Central memory CD8-positive, alpha-beta T cell (primary cell): ENCODE measurements around the gene KREMEN1.

Experiments
- ATAC-seq: fragments of 150-1000 bp; cut with Tn5 transposase; replicated peaks from 2 replicates; pipeline ENCODE4 v1.10.0; 2022; ENCODE audit warnings: mild to moderate bottlenecking, moderate FRiP score, moderate number of reproducible peaks; ENCODE audit not compliant: poor library complexity, severe bottlenecking; ENCODE audit errors: extremely low read depth
- DNase-seq, 2 donors: peaks; one replicate each; pipeline ENCODE4 v3.0.0; 2021; ENCODE audit warnings: low spot score in 2 of 2
- H3K27ac Mint-ChIP-seq: one replicate; pipeline ENCODE4 v1.8.0; 2022; ENCODE audit warnings: low read depth, mild to moderate bottlenecking, moderate library complexity, mixed read lengths
- H3K27me3 Mint-ChIP-seq: one replicate; pipeline ENCODE4 v1.8.0; 2022; ENCODE audit warnings: mixed read lengths
- H3K36me3 Mint-ChIP-seq: one replicate; pipeline ENCODE4 v1.8.0; 2022; ENCODE audit warnings: mild to moderate bottlenecking, moderate library complexity, mixed read lengths; ENCODE audit not compliant: insufficient read depth
- H3K4me1 Mint-ChIP-seq: one replicate; pipeline ENCODE4 v1.8.0; 2022; ENCODE audit warnings: mixed read lengths
- H3K4me3 Mint-ChIP-seq: one replicate; pipeline ENCODE4 v1.8.0; 2022; ENCODE audit warnings: mild to moderate bottlenecking, moderate library complexity, mixed read lengths
- H3K9me3 Mint-ChIP-seq: one replicate; pipeline ENCODE4 v1.8.0; 2022; ENCODE audit warnings: mixed read lengths

The KREMEN1 gene, protein sequence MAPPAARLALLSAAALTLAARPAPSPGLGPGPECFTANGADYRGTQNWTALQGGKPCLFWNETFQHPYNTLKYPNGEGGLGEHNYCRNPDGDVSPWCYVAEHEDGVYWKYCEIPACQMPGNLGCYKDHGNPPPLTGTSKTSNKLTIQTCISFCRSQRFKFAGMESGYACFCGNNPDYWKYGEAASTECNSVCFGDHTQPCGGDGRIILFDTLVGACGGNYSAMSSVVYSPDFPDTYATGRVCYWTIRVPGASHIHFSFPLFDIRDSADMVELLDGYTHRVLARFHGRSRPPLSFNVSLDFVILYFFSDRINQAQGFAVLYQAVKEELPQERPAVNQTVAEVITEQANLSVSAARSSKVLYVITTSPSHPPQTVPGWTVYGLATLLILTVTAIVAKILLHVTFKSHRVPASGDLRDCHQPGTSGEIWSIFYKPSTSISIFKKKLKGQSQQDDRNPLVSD

DNA sequence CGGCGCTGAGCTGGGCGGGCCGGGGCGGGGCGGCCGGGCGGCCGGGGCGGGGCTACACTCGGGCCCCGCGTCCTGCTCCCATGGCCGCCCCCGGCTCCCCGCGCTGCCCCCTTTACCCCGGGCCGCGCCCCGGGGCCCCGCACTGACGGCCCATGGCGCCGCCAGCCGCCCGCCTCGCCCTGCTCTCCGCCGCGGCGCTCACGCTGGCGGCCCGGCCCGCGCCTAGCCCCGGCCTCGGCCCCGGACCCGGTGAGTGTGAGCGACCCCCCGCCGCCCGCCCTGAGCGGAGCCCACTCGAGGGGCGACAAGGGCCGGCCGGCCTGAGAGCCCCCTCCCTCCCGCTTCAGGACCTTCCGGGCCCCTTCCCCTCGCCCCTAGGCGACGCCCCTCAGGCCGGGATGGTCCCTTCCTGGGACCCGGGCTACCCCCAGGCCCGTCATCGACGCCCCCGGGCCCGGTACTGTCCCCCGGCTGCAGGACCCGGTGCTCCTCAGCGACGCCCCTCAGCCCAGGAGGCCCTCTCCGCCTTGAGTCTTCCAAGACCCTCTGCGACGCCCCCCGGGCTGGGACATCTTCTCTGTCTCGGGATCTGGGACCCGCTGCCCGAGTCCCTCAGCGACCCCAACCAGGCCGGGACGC lies at the start of gene KREMEN1:
TSS of gene KREMEN1 (plus strand) at position 57 of the 639 bp plus-strand sequence. CDS start at position 153, 96 bp downstream.
- Mint-ChIP-seq H3K4me1 (peaks cover 19% of the 10 kb centered on the region), H3K4me3 (peak within 1 kb of the TSS; percentile 67), H3K9me3 (no peaks in the 10 kb centered on the region), H3K27me3 (peaks cover 79% of the 10 kb centered on the region), H3K27ac (no peak within 1 kb of the TSS), H3K36me3 (peaks cover 1% of the 10 kb centered on the region)
- ATAC-seq (peak; percentile 8), DNase-seq (no peak)

DNA sequence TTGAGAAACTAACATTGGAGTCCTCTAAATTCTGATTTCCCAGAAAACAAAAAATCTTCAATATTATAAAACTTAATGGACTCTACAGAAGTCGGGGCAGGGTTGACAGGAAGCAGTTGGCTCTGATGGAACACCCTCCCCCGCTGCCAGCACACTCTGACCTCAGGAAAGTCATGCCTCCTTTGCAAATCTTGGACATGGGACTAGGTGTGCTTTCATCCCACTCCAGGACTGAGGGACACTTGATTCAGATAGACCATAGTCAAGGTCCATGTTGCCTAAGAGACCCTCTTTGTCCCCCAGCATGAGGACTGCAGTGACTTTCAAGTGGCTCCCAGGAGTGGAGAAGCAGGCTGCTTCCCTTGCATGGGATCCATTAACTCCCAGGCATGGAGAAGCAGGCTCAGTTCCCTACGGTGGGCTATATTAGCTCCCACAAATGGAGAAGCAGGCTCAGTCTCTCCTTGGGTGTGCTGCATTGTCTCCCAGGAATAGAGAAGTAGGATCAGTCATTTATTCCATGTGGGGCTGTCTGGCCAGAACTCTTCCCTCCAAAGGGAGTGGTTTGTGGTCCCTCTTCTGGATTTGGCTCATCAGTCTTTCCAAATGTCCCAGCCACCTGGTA lies 49.6 kb upstream of the KREMEN1 start:
- ATAC-seq = no peak
- no peak for DNase-seq
- H3K4me3 Mint-ChIP-seq = no peak overlapping the region
- H3K27me3 Mint-ChIP-seq = peaks cover 10% of the 10 kb centered on the region
- H3K9me3 Mint-ChIP-seq = peaks cover 5% of the 10 kb centered on the region
- H3K4me1 Mint-ChIP-seq = no peaks in the 10 kb centered on the region
- no peaks in the 10 kb centered on the region for H3K36me3 Mint-ChIP-seq
- H3K27ac Mint-ChIP-seq = no peak overlapping the region

DNA sequence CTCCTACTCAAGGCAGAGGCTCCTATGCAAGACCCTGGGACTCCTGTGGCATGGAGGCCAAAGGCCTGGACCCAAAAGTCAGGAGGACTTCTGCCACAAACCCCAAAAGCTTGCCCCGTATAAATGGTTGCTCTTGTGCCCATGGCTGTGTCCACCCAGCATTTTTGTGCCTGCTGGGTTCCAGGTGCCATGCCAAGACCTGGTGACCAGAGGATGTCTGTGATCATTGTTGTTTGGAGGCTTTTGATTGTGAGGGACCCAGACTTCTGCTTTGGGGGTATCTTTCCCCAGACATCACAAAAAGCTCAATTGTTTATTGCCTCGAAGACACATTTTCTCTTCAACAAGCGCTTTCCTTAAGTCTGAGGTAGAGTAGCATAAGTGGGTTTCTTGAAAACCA lies 46.3 kb upstream of the KREMEN1 start:
- no peak for DNase-seq
- no peak overlapping the region for H3K27ac Mint-ChIP-seq
- H3K4me1 Mint-ChIP-seq = no peaks in the 10 kb centered on the region
- ATAC-seq = no peak
- no peak overlapping the region for H3K4me3 Mint-ChIP-seq
- H3K9me3 Mint-ChIP-seq = no peaks in the 10 kb centered on the region
- H3K36me3 Mint-ChIP-seq = no peaks in the 10 kb centered on the region
- peaks cover 43% of the 10 kb centered on the region for H3K27me3 Mint-ChIP-seq

DNA sequence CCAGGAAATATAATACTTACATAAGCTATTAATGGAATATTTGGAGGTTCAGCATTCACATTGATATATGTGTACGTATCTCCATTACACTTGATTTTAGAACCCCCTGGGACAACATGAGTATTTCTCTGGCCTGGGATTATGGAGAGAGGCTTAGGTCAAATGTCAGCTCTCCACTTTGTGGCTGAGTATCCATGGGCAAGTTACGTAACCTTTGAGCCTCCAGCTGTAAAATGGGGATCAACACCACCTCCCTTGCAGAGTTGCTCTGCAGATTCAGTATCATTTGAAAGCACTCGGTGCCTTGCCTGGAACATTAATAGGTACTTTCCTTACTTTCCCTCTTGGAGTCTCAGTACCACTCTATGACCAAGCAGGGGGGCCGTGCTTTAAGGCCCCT lies 44.4 kb upstream of the KREMEN1 start:
- H3K27me3 Mint-ChIP-seq = peaks cover 59% of the 10 kb centered on the region
- ATAC-seq = no peak
- H3K9me3 Mint-ChIP-seq = no peaks in the 10 kb centered on the region
- H3K4me1 Mint-ChIP-seq = no peaks in the 10 kb centered on the region
- H3K27ac Mint-ChIP-seq = no peak overlapping the region
- no peak for DNase-seq
- H3K4me3 Mint-ChIP-seq = no peak overlapping the region
- no peaks in the 10 kb centered on the region for H3K36me3 Mint-ChIP-seq

DNA sequence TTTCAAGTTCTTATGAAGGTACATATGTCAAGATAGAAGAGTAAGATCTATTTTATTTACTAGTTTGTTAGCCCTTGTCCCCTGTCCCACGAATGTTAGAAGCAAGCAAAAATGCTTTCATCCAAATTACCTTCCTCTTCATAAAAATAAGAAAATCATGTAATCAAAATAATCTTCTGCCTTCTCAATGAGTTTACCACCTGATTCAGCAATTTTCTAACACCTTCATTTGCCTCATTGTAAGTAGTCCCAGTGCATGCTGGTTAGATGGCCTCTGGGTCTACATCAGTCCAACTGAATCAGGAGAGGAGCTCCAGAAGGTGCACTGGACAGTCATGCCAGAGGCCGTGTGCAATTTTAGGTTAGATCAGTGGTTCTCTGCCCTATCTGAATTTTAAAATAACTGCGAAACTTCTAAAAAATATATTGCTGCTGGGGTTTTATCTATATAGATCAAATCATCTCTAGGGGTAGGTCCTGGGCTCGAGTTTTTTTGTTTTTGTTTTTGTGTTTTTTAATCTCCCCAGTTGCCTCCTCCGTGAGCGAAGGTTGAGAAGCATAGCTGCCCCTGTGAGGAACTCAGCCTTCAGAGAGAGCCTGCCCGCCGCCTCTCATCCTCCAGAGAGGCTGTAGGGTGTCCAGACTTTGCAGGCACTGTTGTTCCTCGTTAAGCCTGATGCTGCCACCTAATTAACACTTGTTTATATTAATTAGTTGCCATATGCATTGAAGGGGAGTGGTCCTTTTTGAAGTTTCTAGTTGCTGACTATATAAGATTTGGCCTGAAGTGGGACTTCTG lies 43.4 kb upstream of the KREMEN1 start:
- Mint-ChIP-seq H3K27me3 (peaks cover 59% of the 10 kb centered on the region), H3K9me3 (no peaks in the 10 kb centered on the region), H3K27ac (no peak overlapping the region), H3K4me3 (no peak overlapping the region), H3K4me1 (no peaks in the 10 kb centered on the region), H3K36me3 (no peaks in the 10 kb centered on the region)
- ATAC-seq (no peak), DNase-seq (no peak)

DNA sequence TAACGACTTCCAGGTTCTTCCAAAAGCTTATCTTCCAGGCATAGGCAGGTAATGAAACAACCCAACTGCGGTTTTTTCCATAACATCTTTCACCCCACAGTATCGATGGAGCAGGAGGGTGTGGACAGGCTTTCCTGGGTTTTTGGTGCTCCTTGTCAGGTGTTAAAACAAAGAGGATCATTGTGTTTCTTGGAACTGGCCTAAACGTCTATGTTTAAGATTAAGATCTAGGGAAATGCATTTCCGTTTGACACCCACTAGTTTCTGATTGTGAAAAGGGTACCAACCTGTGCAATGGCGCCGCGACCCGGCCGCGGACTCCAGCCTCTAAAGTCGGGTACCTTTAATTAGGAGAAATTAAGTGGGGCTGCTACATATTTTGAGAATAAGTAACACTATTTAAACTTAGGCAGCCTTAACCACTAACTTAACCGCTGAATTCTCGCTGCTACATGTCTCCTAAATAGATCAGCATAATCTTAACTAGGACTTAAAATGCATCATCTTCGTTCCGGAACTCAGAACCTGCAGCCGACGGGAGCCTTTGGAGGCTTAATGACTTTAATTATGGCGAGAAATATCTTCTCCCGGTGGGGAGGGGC lies 42.7 kb upstream of the KREMEN1 start:
- Mint-ChIP-seq H3K9me3 (no peaks in the 10 kb centered on the region), H3K27ac (no peak overlapping the region), H3K36me3 (no peaks in the 10 kb centered on the region), H3K27me3 (peaks cover 59% of the 10 kb centered on the region), H3K4me1 (no peaks in the 10 kb centered on the region), H3K4me3 (peak overlapping the region; percentile 18)
- DNase-seq = no peak
- no peak for ATAC-seq

DNA sequence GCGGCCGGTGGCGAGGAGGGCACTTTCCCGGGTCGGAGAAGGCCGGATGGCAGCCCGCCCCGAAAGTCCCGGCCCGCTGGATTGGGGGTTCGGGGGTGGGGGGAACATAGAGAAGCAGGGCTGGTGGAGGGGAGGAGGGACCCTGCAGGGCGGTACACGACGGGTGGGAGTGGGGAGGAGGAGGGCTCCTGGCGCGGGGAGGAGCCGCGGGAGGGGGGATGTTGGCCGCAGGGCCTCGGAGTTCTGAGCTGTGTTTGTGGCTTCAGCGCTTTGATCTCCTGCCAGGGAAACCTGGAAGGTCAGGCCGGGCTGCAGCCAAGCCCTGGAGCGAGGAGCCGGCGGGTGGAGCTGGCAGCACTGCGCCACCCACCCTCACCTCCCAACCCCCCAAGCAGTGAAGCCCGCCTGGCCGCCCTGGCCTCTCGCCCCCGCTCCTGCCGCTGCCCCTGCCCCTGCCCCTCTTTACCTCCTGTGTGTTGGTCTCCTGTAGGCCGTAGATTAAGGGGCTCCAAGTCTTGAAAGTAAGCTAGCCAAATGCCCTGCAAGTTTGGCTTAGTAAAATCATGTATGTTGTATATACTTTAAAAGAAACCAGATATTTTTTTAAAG lies 42.1 kb upstream of the KREMEN1 start:
- Mint-ChIP-seq H3K9me3 (no peaks in the 10 kb centered on the region), H3K27me3 (peaks cover 59% of the 10 kb centered on the region), H3K4me1 (no peaks in the 10 kb centered on the region), H3K4me3 (peak overlapping the region; percentile 18), H3K36me3 (no peaks in the 10 kb centered on the region), H3K27ac (no peak overlapping the region)
- ATAC-seq (no peak), DNase-seq (no peak)

DNA sequence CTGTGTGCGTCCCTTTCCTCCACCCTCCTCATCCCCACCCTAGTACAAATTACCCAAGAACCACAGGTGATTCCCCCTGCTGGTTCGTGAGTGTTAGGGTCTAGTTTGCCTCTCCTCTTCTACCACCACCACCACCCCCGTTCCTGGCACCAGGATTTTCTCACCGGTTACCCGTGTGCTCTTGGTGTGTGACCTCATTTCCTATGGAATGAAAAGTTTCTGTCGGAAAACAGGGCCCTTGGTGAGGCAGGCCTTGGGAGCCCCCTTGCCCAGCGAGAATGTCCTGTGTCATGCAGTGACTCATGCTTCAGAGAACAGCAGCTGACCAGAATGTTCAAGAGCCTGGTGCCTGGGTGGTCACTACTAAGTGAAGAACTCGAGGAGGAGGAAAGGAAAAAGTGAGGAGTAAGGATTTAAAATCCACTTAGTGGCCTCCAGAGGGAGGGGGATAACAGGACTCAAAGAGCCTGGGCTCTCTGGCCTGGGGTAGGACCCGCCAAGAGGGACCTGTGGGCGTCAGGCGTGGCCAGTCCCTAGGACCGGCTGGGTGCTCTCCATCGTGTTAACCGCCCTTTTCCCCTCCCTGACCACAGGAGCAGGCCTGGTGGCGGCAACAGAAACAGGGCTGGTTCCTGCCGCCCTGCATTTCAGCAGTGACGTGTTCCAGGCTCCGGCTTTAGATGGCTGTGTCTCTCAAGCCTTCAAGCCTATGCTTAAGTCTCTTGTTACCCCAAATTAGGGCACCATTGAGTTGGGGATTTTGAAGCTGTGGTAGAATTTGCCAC lies 41.4 kb upstream of the KREMEN1 start:
- no peaks in the 10 kb centered on the region for H3K4me1 Mint-ChIP-seq
- H3K27me3 Mint-ChIP-seq = peaks cover 59% of the 10 kb centered on the region
- no peak overlapping the region for H3K27ac Mint-ChIP-seq
- ATAC-seq = no peak
- peak overlapping the region; percentile 18 for H3K4me3 Mint-ChIP-seq
- H3K36me3 Mint-ChIP-seq = no peaks in the 10 kb centered on the region
- no peak for DNase-seq
- no peaks in the 10 kb centered on the region for H3K9me3 Mint-ChIP-seq

DNA sequence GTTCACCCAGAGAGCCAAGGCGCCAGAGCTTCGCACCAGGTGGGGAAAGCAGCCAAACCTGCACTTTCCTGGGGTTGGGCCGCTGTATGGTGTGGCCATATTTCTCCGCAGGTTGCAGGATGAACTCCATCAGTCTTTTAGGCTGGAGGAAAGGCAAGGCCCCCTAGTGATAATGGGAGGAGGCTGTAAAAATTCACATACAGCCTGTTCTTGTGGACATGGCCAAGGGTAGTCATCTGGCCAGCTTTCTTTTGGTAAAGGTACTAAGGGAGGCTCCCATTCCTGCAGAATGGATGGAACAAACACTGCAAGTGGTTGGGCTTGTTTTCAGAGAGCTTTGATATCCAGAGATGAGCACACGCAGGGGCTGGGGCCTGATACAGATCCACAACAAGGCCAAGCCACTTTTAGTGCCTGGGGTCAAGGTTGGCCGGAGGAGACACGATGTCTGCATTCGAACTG lies 40.8 kb upstream of the KREMEN1 start:
- DNase-seq = no peak
- H3K36me3 Mint-ChIP-seq = no peaks in the 10 kb centered on the region
- H3K4me1 Mint-ChIP-seq = no peaks in the 10 kb centered on the region
- ATAC-seq = no peak
- peaks cover 59% of the 10 kb centered on the region for H3K27me3 Mint-ChIP-seq
- no peaks in the 10 kb centered on the region for H3K9me3 Mint-ChIP-seq
- H3K4me3 Mint-ChIP-seq = no peak overlapping the region
- H3K27ac Mint-ChIP-seq = no peak overlapping the region

DNA sequence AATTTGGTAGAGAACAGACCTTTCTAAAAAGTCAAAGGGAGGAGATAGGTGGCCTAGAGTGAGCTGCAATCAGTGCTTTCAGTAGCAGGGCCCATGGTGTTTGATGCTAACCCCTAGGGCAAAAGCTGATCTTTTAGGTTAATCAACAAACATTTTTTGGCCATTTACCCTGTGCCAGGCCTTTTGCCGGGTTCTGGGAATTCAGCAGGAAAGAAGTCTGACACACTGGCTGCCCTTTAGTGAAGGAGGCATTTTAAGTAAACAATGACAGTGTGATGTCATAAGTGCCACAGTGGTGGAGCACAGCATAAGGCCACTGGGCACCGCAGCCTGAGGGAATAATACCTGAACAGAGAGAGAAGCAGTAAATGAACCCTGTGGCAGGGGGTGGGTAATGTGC lies 40.3 kb upstream of the KREMEN1 start:
- Mint-ChIP-seq H3K4me1 (no peaks in the 10 kb centered on the region), H3K4me3 (no peak overlapping the region), H3K27ac (no peak overlapping the region), H3K9me3 (no peaks in the 10 kb centered on the region), H3K36me3 (no peaks in the 10 kb centered on the region), H3K27me3 (peaks cover 56% of the 10 kb centered on the region)
- ATAC-seq (no peak), DNase-seq (no peak)

DNA sequence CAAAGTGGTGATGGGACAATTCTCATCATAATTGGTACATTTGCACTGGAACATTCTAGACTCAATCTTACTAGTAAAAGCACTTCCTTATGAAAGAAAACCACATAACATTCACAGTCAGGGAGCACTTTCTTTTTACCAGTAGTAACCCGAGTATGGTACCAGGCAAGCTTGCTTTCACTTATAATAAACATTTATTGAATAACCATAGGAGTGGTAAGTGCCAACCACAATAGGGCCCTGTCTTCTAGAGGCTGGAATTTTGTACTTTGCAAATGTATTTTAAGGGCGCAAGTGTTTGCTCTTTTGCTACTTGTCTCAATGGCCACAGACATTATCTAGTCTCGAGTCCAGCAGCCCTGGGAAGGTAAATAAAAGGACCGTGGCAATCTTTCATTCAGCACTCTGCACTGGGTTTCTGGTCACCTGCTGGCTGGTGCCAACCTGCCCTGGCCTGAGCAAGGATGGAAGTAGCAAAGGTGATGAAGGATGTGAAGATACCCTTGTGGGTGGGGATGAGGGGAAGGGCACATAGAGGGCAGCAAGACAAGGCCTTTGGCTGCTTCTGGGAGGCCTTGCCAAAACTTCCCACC lies 35.4 kb upstream of the KREMEN1 start:
- Mint-ChIP-seq H3K36me3 (no peaks in the 10 kb centered on the region), H3K4me1 (no peaks in the 10 kb centered on the region), H3K27me3 (peaks cover 17% of the 10 kb centered on the region), H3K27ac (no peak overlapping the region), H3K4me3 (no peak overlapping the region), H3K9me3 (no peaks in the 10 kb centered on the region)
- ATAC-seq (no peak), DNase-seq (no peak)
